ENCODE measurements around the gene AFF2.

- TF ChIP-seq BHLHE40 (IDR thresholded peaks at IDR 0.05; ENCODE audit: borderline replicate concordance) (no peak), TARDBP (IDR thresholded peaks at IDR 0.05) (no peak), SP1 (IDR thresholded peaks at IDR 0.05) (no peak), NFRKB (IDR thresholded peaks at IDR 0.05) (no peak), FOXK2 (IDR thresholded peaks at IDR 0.05) (no peak), LEF1 (IDR thresholded peaks at IDR 0.05; ENCODE audit: borderline replicate concordance) (no peak), FOXA1 (IDR thresholded peaks at IDR 0.05) (no peak), SUZ12 (IDR thresholded peaks at IDR 0.05) (no peak), ARNT (IDR thresholded peaks at IDR 0.05) (no peak)
Measured at GRCh38 chrX:148664995-148665394, 164.6 kb downstream of the AFF2 start.
